H9 (cell line): Measurements from ENCODE around the gene ULK3. TPM values are rescaled to one million over a fixed set of nuclear protein-coding genes. Genes with fewer than 3 reads are reported as not detected.

Experiments used
- DNase-seq: peaks from one replicate; pipeline ENCODE4 v3.0.0-alpha.2; 2017
- H2AFZ ChIP-seq: one replicate; pipeline ENCODE4 v1.6.1; 2013; ENCODE audit warnings: mild to moderate bottlenecking, low read length, control low read depth, moderate library complexity
- H2AK5ac ChIP-seq: 2 replicates; pipeline ENCODE4 v1.6.1; 2013; ENCODE audit warnings: low read length, control low read depth, mixed read lengths; ENCODE audit not compliant: insufficient read length
- H2BK120ac ChIP-seq: one replicate; pipeline ENCODE4 v1.6.1; 2013; ENCODE audit warnings: low read depth, mild to moderate bottlenecking, low read length, control low read depth, inconsistent platforms; ENCODE audit not compliant: poor library complexity, severe bottlenecking
- H2BK12ac ChIP-seq: 2 replicates; pipeline ENCODE4 v1.6.1; 2013; ENCODE audit warnings: low read length, control low read depth, mixed read lengths, low read depth; ENCODE audit not compliant: insufficient read length
- H2BK15ac ChIP-seq: 2 replicates; pipeline ENCODE4 v1.6.1; 2013; ENCODE audit warnings: low read depth, low read length, control low read depth
- H2BK20ac ChIP-seq: one replicate; pipeline ENCODE4 v1.6.1; 2013; ENCODE audit warnings: low read depth, mild to moderate bottlenecking, low read length, control low read depth, inconsistent platforms; ENCODE audit not compliant: poor library complexity, severe bottlenecking
- H2BK5ac ChIP-seq: 2 replicates; pipeline ENCODE4 v1.6.1; 2013; ENCODE audit warnings: low read length, control low read depth, mixed read lengths; ENCODE audit not compliant: insufficient read length
- H3K14ac ChIP-seq: 2 replicates; pipeline ENCODE4 v1.6.1; 2013; ENCODE audit warnings: low read length, control low read depth; ENCODE audit not compliant: insufficient read depth
- H3K18ac ChIP-seq: 2 replicates; pipeline ENCODE4 v1.6.1; 2013; ENCODE audit warnings: low read depth, mild to moderate bottlenecking, mixed read lengths, low read length, control low read depth; ENCODE audit not compliant: insufficient read length
- H3K23ac ChIP-seq: 2 replicates; pipeline ENCODE4 v1.6.1; 2013; ENCODE audit warnings: low read length, control low read depth, mixed read lengths, low read depth; ENCODE audit not compliant: insufficient read length
- H3K23me2 ChIP-seq: 2 replicates; pipeline ENCODE4 v1.6.1; 2013; ENCODE audit warnings: low read depth, mild to moderate bottlenecking, mixed read lengths, low read length, control low read depth; ENCODE audit not compliant: insufficient read length, poor library complexity, severe bottlenecking
- H3K27ac ChIP-seq: 2 replicates; pipeline ENCODE4 v1.5.1; 2013; ENCODE audit warnings: low read length, control low read depth, mixed read lengths, low read depth; ENCODE audit not compliant: insufficient read length
- H3K27me3 ChIP-seq: 2 replicates; pipeline ENCODE4 v1.6.1; 2013; ENCODE audit warnings: low read length, control low read depth, inconsistent platforms; ENCODE audit not compliant: insufficient read depth
- H3K4ac ChIP-seq: 2 replicates; pipeline ENCODE4 v1.6.1; 2013; ENCODE audit warnings: low read depth, mild to moderate bottlenecking, control low read depth, inconsistent platforms, low read length, moderate library complexity
- H3K4me1 ChIP-seq: 2 replicates; pipeline ENCODE4 v1.6.1; 2013; ENCODE audit warnings: low read length, control low read depth, inconsistent platforms; ENCODE audit not compliant: insufficient read depth
- H3K4me2 ChIP-seq: 2 replicates; pipeline ENCODE4 v1.6.1; 2013; ENCODE audit warnings: low read length, control low read depth, mixed read lengths; ENCODE audit not compliant: insufficient read length, insufficient read depth
- H3K56ac ChIP-seq: 2 replicates; pipeline ENCODE4 v1.6.1; 2013; ENCODE audit warnings: low read depth, mild to moderate bottlenecking, mixed read lengths, low read length, control low read depth; ENCODE audit not compliant: insufficient read length
- H3K79me1 ChIP-seq: 2 replicates; pipeline ENCODE4 v1.6.1; 2013; ENCODE audit warnings: low read depth, mild to moderate bottlenecking, moderate library complexity, low read length, control low read depth, inconsistent platforms; ENCODE audit not compliant: insufficient read depth, poor library complexity, severe bottlenecking
- H3K79me2 ChIP-seq: 2 replicates; pipeline ENCODE4 v1.6.1; 2013; ENCODE audit warnings: low read length, control low read depth, inconsistent platforms; ENCODE audit not compliant: insufficient read depth
- H3K9ac ChIP-seq: 2 replicates; pipeline ENCODE4 v1.6.1; 2013; ENCODE audit warnings: low read length, control low read depth, mixed read lengths; ENCODE audit not compliant: insufficient read length; ENCODE audit errors: extremely low read depth
- H3K9me3 ChIP-seq: one replicate; pipeline ENCODE4 v1.6.1; 2013; ENCODE audit warnings: low read depth, low read length, inconsistent platforms; ENCODE audit not compliant: control insufficient read depth
- H3T11ph ChIP-seq: one replicate; pipeline ENCODE4 v1.6.1; 2013; ENCODE audit warnings: mild to moderate bottlenecking, low read length, control low read depth, inconsistent platforms
- H4K20me1 ChIP-seq: one replicate; pipeline ENCODE4 v1.6.1; 2013; ENCODE audit not compliant: control insufficient read depth, insufficient read length, insufficient read depth
- H4K5ac ChIP-seq: 2 replicates; pipeline ENCODE4 v1.6.1; 2013; ENCODE audit warnings: low read depth, mild to moderate bottlenecking, mixed read lengths, low read length, control low read depth; ENCODE audit not compliant: insufficient read length
- H4K8ac ChIP-seq: replicated peaks from 2 replicates; pipeline ENCODE4 v1.6.1; 2013; ENCODE audit warnings: low read length, control low read depth, mixed read lengths, low read depth; ENCODE audit not compliant: insufficient read length
- H4K91ac ChIP-seq: 2 replicates; pipeline ENCODE4 v1.6.1; 2013; ENCODE audit warnings: low read depth, mild to moderate bottlenecking, moderate library complexity, mixed read lengths, low read length, control low read depth; ENCODE audit not compliant: insufficient read length
- H3K27ac Mint-ChIP-seq, 3 experiments: 2 replicates in 2 of 3; 3 replicates in 1 of 3; pipeline ENCODE4 v1.8.0; 2020 to 2021; ENCODE audit warnings: mixed read lengths in 3 of 3, mild to moderate bottlenecking in 1 of 3, moderate library complexity in 1 of 3
- H3K27me3 Mint-ChIP-seq: 2 replicates; pipeline ENCODE4 v1.8.0; 2021; ENCODE audit warnings: low read depth, mild to moderate bottlenecking, moderate library complexity, mixed read lengths
- H3K36me3 Mint-ChIP-seq, 3 experiments: 2 replicates in 2 of 3; 3 replicates in 1 of 3; pipeline ENCODE4 v1.8.0; 2020 to 2021; ENCODE audit warnings: low read depth in 3 of 3, mixed read lengths in 3 of 3; ENCODE audit not compliant: insufficient read depth in 1 of 3
- H3K4me1 Mint-ChIP-seq, 2 experiments: 2 replicates each; pipeline ENCODE4 v1.8.0; 2020; ENCODE audit warnings: mixed read lengths in 2 of 2
- H3K4me3 Mint-ChIP-seq, 2 experiments: 2 replicates in 1 of 2; 3 replicates in 1 of 2; pipeline ENCODE4 v1.8.0; 2020 to 2021; ENCODE audit warnings: mild to moderate bottlenecking in 2 of 2, mixed read lengths in 2 of 2, moderate library complexity in 1 of 2
- H3K9me3 Mint-ChIP-seq, 2 experiments: 2 replicates in 1 of 2; 3 replicates in 1 of 2; pipeline ENCODE4 v1.8.0; 2020; ENCODE audit warnings: mild to moderate bottlenecking in 2 of 2, mixed read lengths in 2 of 2, moderate library complexity in 1 of 2
- WGBS: extraction: QIAGEN DNeasy Blood & Tissue Kit; methylation state at CpG from one replicate; pipeline ENCODE4 v1.1.7; 2013; ENCODE audit warnings: missing lambda C conversion rate, low lambda C conversion rate, mixed read lengths; ENCODE audit not compliant: insufficient read length; ENCODE audit errors: extremely low coverage; 5-methylcytosine and 5-hydroxymethylcytosine counted together
- total RNA-seq: library from RNA; stranded (reverse); gene quantifications from 2 replicates; pipeline ENCODE4 v1.2.1, GENCODE V29; 2021
- TF ChIP-seq, protein P1 (sequence below): fragments of 200-600 bp; sonication (generic); conservative IDR thresholded peaks from 3 replicates; pipeline ENCODE4 v1.8.0; 2021; ENCODE audit warnings: antibody characterized with exemption, mild to moderate bottlenecking

ULK3 gene
- total RNA-seq, 1 experiment from 2014 or later: 34.0 TPM

GRCh38 chr15:74878273-74878672 is 35.3 kb upstream of the ULK3 start:
- H2BK12ac ChIP-seq: no peak overlapping the region
- H2BK5ac ChIP-seq: no peak overlapping the region
- H3K27me3 ChIP-seq: no peaks in the 10 kb centered on the region
- H3K9me3 ChIP-seq: peaks cover 11% of the 10 kb centered on the region
- no peak overlapping the region for H3K23ac ChIP-seq
- peaks cover 6% of the 10 kb centered on the region for H3K23me2 ChIP-seq
- no peak overlapping the region for H3K18ac ChIP-seq
- no peak overlapping the region for H3K4ac ChIP-seq
- Mint-ChIP-seq H3K27ac (0 out of 7 replicates have a peak overlapping the region, but pooled peaks of 1 of the 3 experiments have one; percentile 28), H3K4me3 (no peak overlapping the region), H3K36me3 (peaks cover 0 to 8% (median 6%) of the 10 kb centered on the region in 3 experiments; a peak in 4 of 7 replicates), H3K27me3 (peaks cover 5% of the 10 kb centered on the region; the same call in 1 of the 2 replicates), H3K9me3 (peaks cover 6 to 9% of the 10 kb centered on the region in 2 experiments; a peak in 4 of 5 replicates), H3K4me1 (peaks cover 0 to 5% of the 10 kb centered on the region in 2 experiments; a peak in 1 of 4 replicates)
- no peak overlapping the region for H3K27ac ChIP-seq
- H4K91ac ChIP-seq: no peak overlapping the region
- H3K79me1 ChIP-seq: no peaks in the 10 kb centered on the region
- no peak overlapping the region for H4K8ac ChIP-seq
- H3K4me1 ChIP-seq: no peaks in the 10 kb centered on the region
- no peak for DNase-seq
- H2AFZ ChIP-seq: no peak overlapping the region
- WGBS: no CpG with 5 or more reads among the region's 4 CpGs
- H4K5ac ChIP-seq: no peak overlapping the region
- H3K9ac ChIP-seq: no peak overlapping the region
- TF ChIP-seq, protein P1, sequence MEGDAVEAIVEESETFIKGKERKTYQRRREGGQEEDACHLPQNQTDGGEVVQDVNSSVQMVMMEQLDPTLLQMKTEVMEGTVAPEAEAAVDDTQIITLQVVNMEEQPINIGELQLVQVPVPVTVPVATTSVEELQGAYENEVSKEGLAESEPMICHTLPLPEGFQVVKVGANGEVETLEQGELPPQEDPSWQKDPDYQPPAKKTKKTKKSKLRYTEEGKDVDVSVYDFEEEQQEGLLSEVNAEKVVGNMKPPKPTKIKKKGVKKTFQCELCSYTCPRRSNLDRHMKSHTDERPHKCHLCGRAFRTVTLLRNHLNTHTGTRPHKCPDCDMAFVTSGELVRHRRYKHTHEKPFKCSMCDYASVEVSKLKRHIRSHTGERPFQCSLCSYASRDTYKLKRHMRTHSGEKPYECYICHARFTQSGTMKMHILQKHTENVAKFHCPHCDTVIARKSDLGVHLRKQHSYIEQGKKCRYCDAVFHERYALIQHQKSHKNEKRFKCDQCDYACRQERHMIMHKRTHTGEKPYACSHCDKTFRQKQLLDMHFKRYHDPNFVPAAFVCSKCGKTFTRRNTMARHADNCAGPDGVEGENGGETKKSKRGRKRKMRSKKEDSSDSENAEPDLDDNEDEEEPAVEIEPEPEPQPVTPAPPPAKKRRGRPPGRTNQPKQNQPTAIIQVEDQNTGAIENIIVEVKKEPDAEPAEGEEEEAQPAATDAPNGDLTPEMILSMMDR: no peak
- no peaks in the 10 kb centered on the region for H3K79me2 ChIP-seq
- H3T11ph ChIP-seq: no peak overlapping the region
- H2BK20ac ChIP-seq: no peak overlapping the region
- no peaks in the 10 kb centered on the region for H4K20me1 ChIP-seq
- no peak overlapping the region for H3K4me2 ChIP-seq
- no peak overlapping the region for H2BK15ac ChIP-seq
- no peak overlapping the region for H2AK5ac ChIP-seq
- H3K56ac ChIP-seq: no peak overlapping the region
- no peak overlapping the region for H3K14ac ChIP-seq
- no peak overlapping the region for H2BK120ac ChIP-seq
